GM19099 (cell line): ENCODE results near the gene PYHIN1.

ENCODE experiments used
- POLR2A ChIP-seq: IDR thresholded peaks from 3 replicates; pipeline ENCODE4 v1.6.1; 2011; ENCODE audit warnings: low read depth; ENCODE audit not compliant: insufficient read length; ENCODE audit errors: extremely low read depth

PYHIN1 gene

GRCh38 chr1:159005161-159005560 lies 73.8 kb downstream of the PYHIN1 start:
- no peak for TF ChIP-seq POLR2A

- no peak for TF ChIP-seq POLR2A
These were observed 74.3 kb downstream of the PYHIN1 start for GRCh38 chr1:159005676-159006075.

GRCh38 chr1:159007726-159008125 lies 76.4 kb downstream of the PYHIN1 start:
- TF ChIP-seq POLR2A: no peak

GRCh38 chr1:159008744-159009188 lies 77.4 kb downstream of the PYHIN1 start:
- TF ChIP-seq POLR2A: peak; percentile 67

GRCh38 chr1:159009287-159009686 lies 77.9 kb downstream of the PYHIN1 start:
- TF ChIP-seq POLR2A: no peak

- TF ChIP-seq POLR2A: peak; percentile 94
These were observed 78.5 kb downstream of the PYHIN1 start, which contains the start of gene IFI16 for GRCh38 chr1:159009704-159010361. TSS of gene IFI16 (plus strand) at chr1:159009907. CDS start at chr1:159014681, 4,774 bp downstream.

GRCh38 chr1:159010391-159010790 lies 79.0 kb downstream of the PYHIN1 start:
- TF ChIP-seq POLR2A: no peak

GRCh38 chr1:159011751-159012150 lies 80.4 kb downstream of the PYHIN1 start:
- no peak for TF ChIP-seq POLR2A

GRCh38 chr1:159012495-159012894 lies 81.1 kb downstream of the PYHIN1 start:
- no peak for TF ChIP-seq POLR2A

- peak; percentile 51 for TF ChIP-seq POLR2A
These were observed 82.7 kb downstream of the PYHIN1 start for GRCh38 chr1:159014003-159014571.

GRCh38 chr1:159014851-159015250 lies 83.5 kb downstream of the PYHIN1 start:
- TF ChIP-seq POLR2A: no peak

GRCh38 chr1:159015440-159015909 lies 84.1 kb downstream of the PYHIN1 start:
- TF ChIP-seq POLR2A: peak; percentile 48

GRCh38 chr1:159023723-159024122 lies 92.4 kb downstream of the PYHIN1 start:
- no peak for TF ChIP-seq POLR2A

- TF ChIP-seq POLR2A: no peak
These were observed 93.7 kb downstream of the PYHIN1 start for GRCh38 chr1:159025043-159025442.
